ENCODE measurements around the gene ZNF268. TPM values are rescaled to one million over a fixed set of nuclear protein-coding genes. Genes with fewer than 3 reads are reported as not detected.

The ZNF268 gene
- total and polyA plus RNA-seq, 4 donors, result 3.3 to 33.8 (median 14.2) TPM

DNA sequence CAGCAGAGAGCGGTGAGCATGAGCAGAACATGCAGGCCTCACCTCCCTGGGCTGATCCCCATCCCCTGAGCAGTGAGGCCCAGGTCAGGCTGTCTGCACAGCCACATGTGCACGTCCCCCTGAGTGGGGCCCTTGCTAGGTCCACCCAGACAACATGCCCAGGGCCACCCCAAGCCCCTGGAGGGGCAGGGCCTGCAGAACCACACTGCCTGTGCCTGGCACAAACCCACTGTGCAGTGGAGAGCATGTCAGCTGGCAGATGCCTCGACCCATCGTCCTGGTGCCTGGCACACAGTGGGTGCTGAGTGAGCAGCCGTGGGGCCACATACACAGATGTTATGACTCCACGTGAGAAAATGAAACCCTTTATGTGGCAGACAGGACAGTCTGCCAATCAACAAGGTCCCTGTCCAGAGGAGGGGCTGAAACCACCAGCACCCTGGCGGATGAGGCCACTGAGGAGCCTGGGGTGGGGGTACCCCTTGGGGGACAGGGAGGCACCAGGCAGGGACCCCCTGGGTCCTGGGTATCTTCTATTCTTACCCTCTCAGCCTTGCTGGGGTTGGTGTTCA lies 46.1 kb downstream of the ZNF268 start:
- Histone ChIP-seq H3K27ac (ENCODE audit: low read depth in 1 of 2, low read length in 1 of 2) (no peak overlapping the region), H3K36me3 (ENCODE audit: control insufficient read depth in 4 of 4, insufficient read depth in 4 of 4, low read length in 4 of 4) (no peaks in the 10 kb centered on the region), H3K4me1 (ENCODE audit: control insufficient read depth in 5 of 5, insufficient read depth in 5 of 5, low read length in 5 of 5) (no peaks in the 10 kb centered on the region), H3K27me3 (ENCODE audit: control insufficient read depth in 3 of 3, insufficient read depth in 3 of 3, low read length in 2 of 3) (no peaks in the 10 kb centered on the region), H3K9me3 (ENCODE audit: control insufficient read depth in 4 of 4, insufficient read depth in 3 of 4, low read length in 3 of 4) (peaks cover 0 to 44% (median 9%) of the 10 kb centered on the region in 4 donors), H3K4me3 (no peak overlapping the region), H3K9ac (ENCODE audit: insufficient read depth in 1 of 2, low read length in 2 of 2) (no peak overlapping the region)
- no peak for ATAC-seq (ENCODE audit: insufficient read depth, low FRiP score)
- TF ChIP-seq, protein P1, sequence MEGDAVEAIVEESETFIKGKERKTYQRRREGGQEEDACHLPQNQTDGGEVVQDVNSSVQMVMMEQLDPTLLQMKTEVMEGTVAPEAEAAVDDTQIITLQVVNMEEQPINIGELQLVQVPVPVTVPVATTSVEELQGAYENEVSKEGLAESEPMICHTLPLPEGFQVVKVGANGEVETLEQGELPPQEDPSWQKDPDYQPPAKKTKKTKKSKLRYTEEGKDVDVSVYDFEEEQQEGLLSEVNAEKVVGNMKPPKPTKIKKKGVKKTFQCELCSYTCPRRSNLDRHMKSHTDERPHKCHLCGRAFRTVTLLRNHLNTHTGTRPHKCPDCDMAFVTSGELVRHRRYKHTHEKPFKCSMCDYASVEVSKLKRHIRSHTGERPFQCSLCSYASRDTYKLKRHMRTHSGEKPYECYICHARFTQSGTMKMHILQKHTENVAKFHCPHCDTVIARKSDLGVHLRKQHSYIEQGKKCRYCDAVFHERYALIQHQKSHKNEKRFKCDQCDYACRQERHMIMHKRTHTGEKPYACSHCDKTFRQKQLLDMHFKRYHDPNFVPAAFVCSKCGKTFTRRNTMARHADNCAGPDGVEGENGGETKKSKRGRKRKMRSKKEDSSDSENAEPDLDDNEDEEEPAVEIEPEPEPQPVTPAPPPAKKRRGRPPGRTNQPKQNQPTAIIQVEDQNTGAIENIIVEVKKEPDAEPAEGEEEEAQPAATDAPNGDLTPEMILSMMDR (IDR thresholded peaks at IDR 0.05; ENCODE audit: control extremely low read depth, extremely low read depth), result no peak
- DNase-seq, result no peak
- 73 to 81% methylated on average over 7 of the region's 7 CpGs for WGBS, 2 donors

DNA sequence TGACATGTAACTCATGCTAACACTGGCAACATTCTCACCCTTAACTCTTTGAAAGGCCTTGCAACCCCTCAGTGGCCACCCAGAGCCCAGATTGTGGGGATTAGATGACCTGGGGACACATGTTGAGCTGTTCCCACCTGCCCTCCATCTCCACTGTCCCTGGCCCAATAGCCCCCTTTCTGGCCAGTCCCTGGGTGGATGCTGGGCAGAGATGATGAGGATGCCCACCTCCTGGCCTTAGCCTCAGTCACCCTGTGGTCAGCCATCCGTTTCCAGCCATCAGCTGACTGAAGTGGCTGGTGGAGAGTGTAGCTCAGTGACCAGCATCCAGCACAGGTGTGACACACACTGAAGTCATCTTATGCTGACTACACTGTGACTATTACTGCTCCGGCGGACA lies 49.7 kb downstream of the ZNF268 start:
- Histone ChIP-seq H3K27me3 (ENCODE audit: control insufficient read depth in 3 of 3, insufficient read depth in 3 of 3, low read length in 2 of 3) (no peaks in the 10 kb centered on the region), H3K9me3 (ENCODE audit: control insufficient read depth in 4 of 4, insufficient read depth in 3 of 4, low read length in 3 of 4) (peaks cover 0 to 47% (median 7%) of the 10 kb centered on the region in 4 donors), H3K4me1 (ENCODE audit: control insufficient read depth in 5 of 5, insufficient read depth in 5 of 5, low read length in 5 of 5) (no peaks in the 10 kb centered on the region), H3K9ac (ENCODE audit: insufficient read depth in 1 of 2, low read length in 2 of 2) (no peak overlapping the region), H3K4me3 (no peak overlapping the region), H3K36me3 (ENCODE audit: control insufficient read depth in 4 of 4, insufficient read depth in 4 of 4, low read length in 4 of 4) (no peaks in the 10 kb centered on the region), H3K27ac (ENCODE audit: low read depth in 1 of 2, low read length in 1 of 2) (no peak overlapping the region)
- TF ChIP-seq, protein P1 (IDR thresholded peaks at IDR 0.05; ENCODE audit: control extremely low read depth, extremely low read depth), result no peak
- ATAC-seq (ENCODE audit: insufficient read depth, low FRiP score) (no peak), DNase-seq (no peak)
- WGBS, 2 donors, result 68 to 79% methylated on average over 3 of the region's 3 CpGs

DNA sequence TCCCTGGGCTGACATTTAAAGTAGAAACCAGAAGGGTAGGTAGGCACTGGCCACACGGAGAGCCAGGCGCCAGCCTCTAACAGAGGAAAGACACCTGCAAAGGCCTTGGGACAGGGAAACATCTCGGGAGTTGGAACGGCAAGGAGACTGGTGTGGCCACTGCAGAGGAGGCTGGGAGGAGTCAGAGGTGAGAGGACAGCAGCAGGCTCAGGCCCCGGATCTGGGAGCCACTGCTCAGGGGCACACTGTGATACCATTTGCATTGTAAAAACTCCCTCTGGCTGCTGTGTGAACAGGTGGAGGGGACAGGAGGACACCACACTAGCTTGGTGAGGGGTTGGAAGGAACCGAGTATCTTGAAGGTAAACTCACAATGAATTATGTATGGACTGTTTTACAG lies 51.7 kb downstream of the ZNF268 start:
- Histone ChIP-seq H3K27ac (ENCODE audit: low read depth in 1 of 2, low read length in 1 of 2) (no peak overlapping the region), H3K36me3 (ENCODE audit: control insufficient read depth in 4 of 4, insufficient read depth in 4 of 4, low read length in 4 of 4) (no peaks in the 10 kb centered on the region), H3K9ac (ENCODE audit: insufficient read depth in 1 of 2, low read length in 2 of 2) (no peak overlapping the region), H3K4me3 (no peak overlapping the region), H3K27me3 (ENCODE audit: control insufficient read depth in 3 of 3, insufficient read depth in 3 of 3, low read length in 2 of 3) (peaks cover 0 to 7% (median 0%) of the 10 kb centered on the region in 3 donors), H3K4me1 (ENCODE audit: control insufficient read depth in 5 of 5, insufficient read depth in 5 of 5, low read length in 5 of 5) (no peaks in the 10 kb centered on the region), H3K9me3 (ENCODE audit: control insufficient read depth in 4 of 4, insufficient read depth in 3 of 4, low read length in 3 of 4) (peaks cover 0 to 33% (median 5%) of the 10 kb centered on the region in 4 donors)
- ATAC-seq (ENCODE audit: insufficient read depth, low FRiP score) (no peak), DNase-seq (no peak)
- TF ChIP-seq, protein P1 (IDR thresholded peaks at IDR 0.05; ENCODE audit: control extremely low read depth, extremely low read depth), result no peak
- 78 to 82% methylated on average over 6 of the region's 6 CpGs for WGBS, 2 donors

Measured in lung (tissue), 12 donors.